Endothelial cell of umbilical vein (primary cell): ENCODE measurements around the gene CHKB. TPM values are rescaled to one million over a fixed set of nuclear protein-coding genes. Genes with fewer than 3 reads are reported as not detected.
A peak's percentile ranks its signal among the peaks of the same experiment; 100 is the strongest.

ENCODE experiments used
- BruUV-seq: library from RNA; stranded (reverse); fragments of 400-500 nt; replicated peaks from 2 replicates; lab custom pipeline; 2021; lab: Mats Ljungman, UMichigan
- CTCF ChIA-PET: fragments of 300-600, 350-600 bp; sonication (Branson Sonifier 250); formaldehyde crosslinking; loops from one replicate; lab custom pipeline; 2021; ENCODE audit warnings: antibody characterized with exemption, inconsistent platforms; lab: Charles Lee
- POLR2A ChIA-PET: fragments of 300-600, 350-600 bp; sonication (Branson Sonifier 250); formaldehyde crosslinking; loops from one replicate; lab custom pipeline; 2021; ENCODE audit warnings: antibody characterized with exemption, inconsistent platforms; lab: Charles Lee
- DNase-seq: peaks from one replicate; pipeline ENCODE4 v3.0.0-alpha.2; 2011; ENCODE audit warnings: low read depth, low spot score
- FAIRE-seq: peaks from 2 replicates; lab custom pipeline; 2011; peaks lifted over from hg19 to GRCh38; lab: Jason Lieb, UNC
- H2AFZ ChIP-seq: 2 replicates; pipeline ENCODE4 v1.6.0; 2012; ENCODE audit warnings: low read depth, low read length, control low read depth, inconsistent platforms
- H3K27ac ChIP-seq: 2 replicates; pipeline ENCODE4 v1.5.1; 2011; ENCODE audit warnings: low read depth, mild to moderate bottlenecking, control low read depth, low read length, moderate library complexity; ENCODE audit not compliant: insufficient read depth
- H3K27me3 ChIP-seq, 2 experiments: 2 replicates each; pipeline versions ENCODE4 v1.6.0 to v1.6.1; 2011; ENCODE audit warnings: low read length in 2 of 2, mixed read lengths in 1 of 2; ENCODE audit not compliant: control insufficient read depth in 2 of 2, insufficient read depth in 2 of 2
- H3K36me3 ChIP-seq, 2 experiments: 2 replicates in 1 of 2; 3 replicates in 1 of 2; pipeline ENCODE4 v1.5.1; 2011; ENCODE audit warnings: low read length in 2 of 2, mild to moderate bottlenecking in 1 of 2, moderate library complexity in 1 of 2; ENCODE audit not compliant: control insufficient read depth in 2 of 2, insufficient read depth in 2 of 2; ENCODE audit errors: extremely low read depth in 1 of 2
- H3K4me1 ChIP-seq: 3 replicates; pipeline ENCODE4 v1.5.1; 2011; ENCODE audit warnings: mild to moderate bottlenecking, low read length; ENCODE audit not compliant: control insufficient read depth, insufficient read depth; ENCODE audit errors: extremely low read depth
- H3K4me2 ChIP-seq: 2 replicates; pipeline ENCODE4 v1.6.1; 2011; ENCODE audit warnings: low read length, control low read depth, mixed read lengths; ENCODE audit not compliant: insufficient read depth
- H3K4me3 ChIP-seq, 3 experiments: fragments of 200-600 bp in 1 of 3; sonication (generic), shearing (Covaris generic) in 1 of 3; replicated peaks in 1 of 3; 2 replicates each; pipeline ENCODE4 v1.5.1; 2011 to 2016; ENCODE audit warnings: control low read depth in 3 of 3, low read length in 3 of 3, mild to moderate bottlenecking in 2 of 3, inconsistent platforms in 1 of 3, low read depth in 1 of 3, moderate library complexity in 1 of 3; ENCODE audit not compliant: insufficient read depth in 1 of 3
- H3K79me2 ChIP-seq: 2 replicates; pipeline ENCODE4 v1.6.0; 2012; ENCODE audit warnings: low read length, inconsistent platforms; ENCODE audit not compliant: control insufficient read depth, insufficient read depth
- H3K9ac ChIP-seq: replicated peaks from 2 replicates; pipeline ENCODE3; 2011; ENCODE audit warnings: low read length, control low read depth; ENCODE audit not compliant: insufficient read depth; ENCODE audit errors: extremely low read depth
- H3K9me1 ChIP-seq: replicated peaks from 3 replicates; pipeline ENCODE4 v1.6.0; 2011; ENCODE audit warnings: mild to moderate bottlenecking, low read length; ENCODE audit not compliant: control insufficient read depth, insufficient read depth; ENCODE audit errors: extremely low read depth
- H3K9me3 ChIP-seq: replicated peaks from 2 replicates; pipeline ENCODE4 v1.5.1; 2012; ENCODE audit warnings: low read length, inconsistent platforms; ENCODE audit not compliant: control insufficient read depth, insufficient read depth
- H4K20me1 ChIP-seq: replicated peaks from 2 replicates; pipeline ENCODE3; 2011; ENCODE audit warnings: mild to moderate bottlenecking, low read length; ENCODE audit not compliant: control insufficient read depth, insufficient read depth; ENCODE audit errors: extremely low read depth
- CTCF ChIP-seq, 2 donors: IDR thresholded peaks; 1 replicate in 1 of 2; 2 replicates in 1 of 2; pipeline ENCODE4 v1.5.1; 2011; ENCODE audit warnings: low read length in 2 of 2, mild to moderate bottlenecking in 2 of 2, moderate library complexity in 2 of 2, control low read depth in 1 of 2, inconsistent platforms in 1 of 2, low read depth in 1 of 2; ENCODE audit not compliant: insufficient read depth in 1 of 2; ENCODE audit errors: extremely low read depth in 1 of 2
- FOS ChIP-seq: IDR thresholded peaks from 2 replicates; pipeline ENCODE4 v1.6.1; 2011; ENCODE audit warnings: mild to moderate bottlenecking, low read length, moderate library complexity, borderline replicate concordance; ENCODE audit not compliant: insufficient read depth
- GATA2 ChIP-seq: IDR thresholded peaks from 2 replicates; pipeline ENCODE4 v1.7.0; 2011; ENCODE audit warnings: low read depth, mild to moderate bottlenecking, moderate library complexity, mixed read lengths, low read length; ENCODE audit not compliant: insufficient read length, insufficient read depth
- JUN ChIP-seq: IDR thresholded peaks from 2 replicates; pipeline ENCODE4 v1.6.1; 2011; ENCODE audit warnings: borderline replicate concordance, low read depth; ENCODE audit not compliant: insufficient read length, insufficient read depth
- MYC ChIP-seq: IDR thresholded peaks from one replicate; pipeline ENCODE4 v1.6.1; 2011; ENCODE audit warnings: mild to moderate bottlenecking, low read depth, low read length
- POLR2A ChIP-seq: IDR thresholded peaks from 2 replicates; pipeline ENCODE4 v1.6.1; 2012; ENCODE audit warnings: low read depth, mild to moderate bottlenecking, control low read depth, low read length
- POLR2AphosphoS5 ChIP-seq: IDR thresholded peaks from 2 replicates; pipeline ENCODE4 v1.6.1; 2012; ENCODE audit warnings: low read depth, mild to moderate bottlenecking, control low read depth, low read length, moderate library complexity; ENCODE audit not compliant: insufficient read depth
- dilution Hi-C: fragments of 300-500 bp; cut with MboI; formaldehyde crosslinking; loops from one replicate; pipeline ENCODE4 v1.15.0; 2019; ENCODE audit warnings: low sequenced_read_pairs; ENCODE audit not compliant: extremely low pct_ligation_motif_present
- intact Hi-C: fragments of 100-400 bp; cut with micrococcal nuclease; formaldehyde crosslinking; loops from one replicate; pipeline ENCODE4 v1.10.0; 2022
- polyA plus RNA-seq, 4 experiments: library from polyadenylated mRNA; depleted of rRNA in 3 of 4; stranded (reverse) in 3 of 4; unstranded in 1 of 4; fragments of >200 nt; gene quantifications; 2 replicates each; pipeline versions ENCODE4 v1.2.1 to v1.2.3, GENCODE V29; 2011 to 2012; ENCODE audit warnings: missing spikeins in 1 of 4
- total RNA-seq: library from RNA; stranded (reverse); gene quantifications from 2 replicates; pipeline ENCODE4 v1.2.3, GENCODE V29; 2021

The CHKB gene
- total and polyA plus RNA-seq, 2 donors (not counting 3 experiments of a cell fraction or from before 2014, with no cell fraction given): 62.4 to 70.6 TPM

GRCh38 chr22:50544078-50544745 lies 38.4 kb downstream of the CHKB start:
- Histone ChIP-seq H3K9me3 (no peaks in the 10 kb centered on the region), H3K4me2 (no peak overlapping the region), H3K36me3 (no peaks in the 10 kb centered on the region), H3K4me1 (no peaks in the 10 kb centered on the region), H3K27me3 (peaks cover 20 to 33% of the 10 kb centered on the region in 2 experiments), H3K4me3 (no peak overlapping the region), H4K20me1 (no peaks in the 10 kb centered on the region), H2AFZ (peak overlapping the region; percentile 17), H3K9ac (no peak overlapping the region), H3K9me1 (no peaks in the 10 kb centered on the region), H3K27ac (no peak overlapping the region), H3K79me2 (no peaks in the 10 kb centered on the region)
- peak; percentile 85 for FAIRE-seq
- intact Hi-C loops (loop anchor here (2.0 kb wide), 1 partner anchor 17 kb away; no protein-coding TSS in a partner anchor), dilution Hi-C loops (no loop called here)
- ChIA-PET POLR2A (no interaction called here), CTCF (interaction anchor here (0.6 to 2.3 kb wide), 3 partner anchors 18 to 75 kb away, joined by 4 to 9 read pairs (median 7); partner anchors contain the start of genes SCO2 and SYCE3)
- TF ChIP-seq JUN (no peak), GATA2 (no peak), CTCF (IDR thresholded peaks at IDR 0.05; ENCODE audit: extremely low read depth in 1 of 2, insufficient read depth in 1 of 2, low read depth in 1 of 2, low read length in 2 of 2) (peak; percentile 49 to 81), POLR2AphosphoS5 (no peak), POLR2A (no peak), MYC (no peak), FOS (no peak)
- peak; percentile 53 for DNase-seq
- no TSS peak for BruUV-seq
